Endodermal cell (in vitro differentiated cells): ENCODE results near the gene GORAB. TPM values are rescaled to one million over a fixed set of nuclear protein-coding genes. Genes with fewer than 3 reads are reported as not detected.

Source experiments
- DNase-seq: peaks from one replicate; pipeline ENCODE4 v3.0.0-alpha.2; 2017
- H3K27ac ChIP-seq: 2 replicates; pipeline ENCODE4 v1.5.1; 2013; ENCODE audit warnings: mild to moderate bottlenecking, low read depth, low read length, moderate library complexity
- H3K27me3 ChIP-seq: 2 replicates; pipeline ENCODE4 v1.6.1; 2013; ENCODE audit warnings: mild to moderate bottlenecking, low read length, moderate library complexity; ENCODE audit not compliant: insufficient read depth, control insufficient read depth, poor library complexity, severe bottlenecking
- H3K36me3 ChIP-seq: 2 replicates; pipeline ENCODE4 v1.7.0; 2013; ENCODE audit warnings: mild to moderate bottlenecking, low read length, moderate library complexity; ENCODE audit not compliant: control insufficient read depth, insufficient read depth
- H3K4me1 ChIP-seq: one replicate; pipeline ENCODE4 v1.7.0; 2013; ENCODE audit warnings: low read length; ENCODE audit not compliant: control insufficient read depth, insufficient read depth
- H3K4me3 ChIP-seq: 2 replicates; pipeline ENCODE4 v1.5.1; 2013; ENCODE audit warnings: mild to moderate bottlenecking, low read length, moderate library complexity
- H3K9ac ChIP-seq: 2 replicates; pipeline ENCODE4 v1.6.1; 2013; ENCODE audit warnings: mild to moderate bottlenecking, low read length, moderate library complexity; ENCODE audit not compliant: poor library complexity, severe bottlenecking; ENCODE audit errors: extremely low read depth
- H3K9me3 ChIP-seq: 2 replicates; pipeline ENCODE4 v1.6.1; 2013; ENCODE audit warnings: mild to moderate bottlenecking, low read length, moderate library complexity; ENCODE audit not compliant: control insufficient read depth
- H3K27ac Mint-ChIP-seq: 2 replicates; pipeline ENCODE4 v1.8.0; 2020; ENCODE audit warnings: mixed read lengths
- H3K27me3 Mint-ChIP-seq: 2 replicates; pipeline ENCODE4 v1.8.0; 2021; ENCODE audit warnings: mild to moderate bottlenecking, mixed read lengths; ENCODE audit not compliant: insufficient read depth
- H3K36me3 Mint-ChIP-seq: 2 replicates; pipeline ENCODE4 v1.8.0; 2020; ENCODE audit warnings: low read depth, mixed read lengths
- H3K4me1 Mint-ChIP-seq: 2 replicates; pipeline ENCODE4 v1.8.0; 2020; ENCODE audit warnings: mixed read lengths
- H3K4me3 Mint-ChIP-seq: 2 replicates; pipeline ENCODE4 v1.8.0; 2020; ENCODE audit warnings: mild to moderate bottlenecking, moderate library complexity, mixed read lengths
- H3K9me3 Mint-ChIP-seq: 2 replicates; pipeline ENCODE4 v1.8.0; 2020; ENCODE audit warnings: mild to moderate bottlenecking, mixed read lengths
- WGBS, 2 experiments: methylation state at CpG; one replicate each; pipeline versions ENCODE4 v1.1.5 to v1.1.7; 2013; ENCODE audit warnings: missing lambda C conversion rate in 2 of 2, mixed read lengths in 1 of 2; ENCODE audit not compliant: insufficient coverage in 1 of 2, insufficient read length in 1 of 2; 5-methylcytosine and 5-hydroxymethylcytosine counted together
- total RNA-seq, 2 donors: library from RNA; stranded (reverse); fragmentation: NEBNext Ultra II Directional in 1 of 2; extraction: Animal tissue kit (Norgen Biotek cat#: 25700) in 1 of 2; gene quantifications; 2 replicates in 1 of 2; 3 replicates in 1 of 2; pipeline ENCODE4 v1.2.1, GENCODE V29; 2021
- TF ChIP-seq, protein P1 (sequence below): fragments of 200-600 bp; sonication (generic); conservative IDR thresholded peaks from 2 replicates; pipeline ENCODE4 v1.5.0; 2021; ENCODE audit warnings: antibody characterized with exemption, mild to moderate bottlenecking

GORAB gene
- total RNA-seq, 2 donors from 2014 or later, result 10.0 to 15.9 TPM

DNA sequence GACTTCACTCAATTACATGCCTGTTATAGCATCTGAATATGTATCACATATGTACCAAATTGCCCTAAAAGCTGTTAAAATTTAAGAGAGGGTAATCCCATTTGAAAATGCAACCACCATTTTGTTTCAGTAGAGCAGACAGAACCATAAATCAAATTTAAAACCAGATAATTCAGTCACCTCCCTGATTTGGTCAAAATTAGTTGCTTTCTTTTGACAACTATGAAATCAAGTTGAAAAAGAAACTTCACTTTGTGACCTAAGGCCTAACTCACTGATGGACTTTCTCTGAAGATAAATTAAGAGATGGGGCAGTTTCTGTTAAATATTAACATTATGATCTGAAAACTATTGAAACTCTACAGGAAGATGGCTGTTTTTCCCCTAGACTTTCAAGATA, 6.7 kb downstream of the GORAB start:
- Histone ChIP-seq H3K4me3 (no peak overlapping the region), H3K36me3 (peaks cover 44% of the 10 kb centered on the region), H3K9me3 (no peaks in the 10 kb centered on the region), H3K27me3 (no peaks in the 10 kb centered on the region), H3K27ac (no peak overlapping the region), H3K9ac (no peak overlapping the region), H3K4me1 (no peaks in the 10 kb centered on the region)
- no peak for DNase-seq
- TF ChIP-seq, protein P1, sequence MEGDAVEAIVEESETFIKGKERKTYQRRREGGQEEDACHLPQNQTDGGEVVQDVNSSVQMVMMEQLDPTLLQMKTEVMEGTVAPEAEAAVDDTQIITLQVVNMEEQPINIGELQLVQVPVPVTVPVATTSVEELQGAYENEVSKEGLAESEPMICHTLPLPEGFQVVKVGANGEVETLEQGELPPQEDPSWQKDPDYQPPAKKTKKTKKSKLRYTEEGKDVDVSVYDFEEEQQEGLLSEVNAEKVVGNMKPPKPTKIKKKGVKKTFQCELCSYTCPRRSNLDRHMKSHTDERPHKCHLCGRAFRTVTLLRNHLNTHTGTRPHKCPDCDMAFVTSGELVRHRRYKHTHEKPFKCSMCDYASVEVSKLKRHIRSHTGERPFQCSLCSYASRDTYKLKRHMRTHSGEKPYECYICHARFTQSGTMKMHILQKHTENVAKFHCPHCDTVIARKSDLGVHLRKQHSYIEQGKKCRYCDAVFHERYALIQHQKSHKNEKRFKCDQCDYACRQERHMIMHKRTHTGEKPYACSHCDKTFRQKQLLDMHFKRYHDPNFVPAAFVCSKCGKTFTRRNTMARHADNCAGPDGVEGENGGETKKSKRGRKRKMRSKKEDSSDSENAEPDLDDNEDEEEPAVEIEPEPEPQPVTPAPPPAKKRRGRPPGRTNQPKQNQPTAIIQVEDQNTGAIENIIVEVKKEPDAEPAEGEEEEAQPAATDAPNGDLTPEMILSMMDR, result no peak
- peaks cover 49% of the 10 kb centered on the region for H3K36me3 Mint-ChIP-seq
- no peak overlapping the region for H3K4me3 Mint-ChIP-seq
- H3K27ac Mint-ChIP-seq, result no peak overlapping the region
- H3K4me1 Mint-ChIP-seq, result peaks cover 4% of the 10 kb centered on the region
- no peaks in the 10 kb centered on the region for H3K9me3 Mint-ChIP-seq
- H3K27me3 Mint-ChIP-seq, result no peaks in the 10 kb centered on the region

GRCh38 chr1:170539154-170539553, 7.2 kb downstream of the GORAB start:
- Mint-ChIP-seq H3K4me1 (peaks cover 4% of the 10 kb centered on the region), H3K27me3 (no peaks in the 10 kb centered on the region), H3K4me3 (no peak overlapping the region), H3K9me3 (no peaks in the 10 kb centered on the region), H3K36me3 (peaks cover 54% of the 10 kb centered on the region), H3K27ac (peak overlapping the region; percentile 28)
- Histone ChIP-seq H3K36me3 (peaks cover 48% of the 10 kb centered on the region), H3K4me3 (no peak overlapping the region), H3K4me1 (no peaks in the 10 kb centered on the region), H3K27ac (no peak overlapping the region), H3K27me3 (no peaks in the 10 kb centered on the region), H3K9me3 (no peaks in the 10 kb centered on the region), H3K9ac (no peak overlapping the region)
- 95 to 98% methylated on average over 6 to 9 of the region's 9 CpGs for WGBS, 2 experiments
- no peak for DNase-seq
- TF ChIP-seq, protein P1, result no peak

GRCh38 chr1:170544624-170545023, 12.7 kb downstream of the GORAB start:
- H3K27me3 Mint-ChIP-seq, result no peaks in the 10 kb centered on the region
- no peaks in the 10 kb centered on the region for H3K9me3 Mint-ChIP-seq
- no peak overlapping the region for H3K27ac ChIP-seq
- H3K36me3 Mint-ChIP-seq, result peaks cover 79% of the 10 kb centered on the region
- 93% methylated on average over 4 of the region's 4 CpGs; no CpG with 5 or more reads in 1 of the 2 experiments for WGBS, 2 experiments
- H3K27ac Mint-ChIP-seq, result no peak overlapping the region
- H3K9me3 ChIP-seq, result peaks cover 6% of the 10 kb centered on the region
- no peak overlapping the region for H3K4me3 Mint-ChIP-seq
- no peaks in the 10 kb centered on the region for H3K4me1 Mint-ChIP-seq
- DNase-seq, result no peak
- no peak overlapping the region for H3K4me3 ChIP-seq
- H3K9ac ChIP-seq, result no peak overlapping the region
- H3K36me3 ChIP-seq, result peaks cover 89% of the 10 kb centered on the region
- TF ChIP-seq, protein P1, result no peak
- H3K4me1 ChIP-seq, result no peaks in the 10 kb centered on the region
- H3K27me3 ChIP-seq, result no peaks in the 10 kb centered on the region
